ENCODE results near the gene VPS51. TPM values are rescaled to one million over a fixed set of nuclear protein-coding genes. Genes with fewer than 3 reads are reported as not detected.

The VPS51 gene
- total RNA-seq, 1 donor from 2014 or later = 127 TPM

- no peaks in the 10 kb centered on the region for H3K9me3 Mint-ChIP-seq (ENCODE audit: unreplicated experiment)
- no peak for DNase-seq (ENCODE audit: extremely low spot score, unreplicated experiment)
- no peak overlapping the region for H3K27ac Mint-ChIP-seq (ENCODE audit: unreplicated experiment)
- no peak overlapping the region for H3K4me3 Mint-ChIP-seq (ENCODE audit: unreplicated experiment)
- H3K4me1 Mint-ChIP-seq (ENCODE audit: unreplicated experiment) = no peaks in the 10 kb centered on the region
- no peaks in the 10 kb centered on the region for H3K36me3 Mint-ChIP-seq (ENCODE audit: unreplicated experiment)
- no peaks in the 10 kb centered on the region for H3K27me3 Mint-ChIP-seq (ENCODE audit: unreplicated experiment)
- no peak for TF ChIP-seq CTCF (IDR thresholded peaks at IDR 0.05)
These were observed 23.9 kb upstream of the VPS51 start for GRCh38 chr11:65071907-65072630.

GRCh38 chr11:65072631-65072966 lies 23.4 kb upstream of the VPS51 start:
- no peak for TF ChIP-seq CTCF (IDR thresholded peaks at IDR 0.05)
- Mint-ChIP-seq H3K27me3 (ENCODE audit: unreplicated experiment) (no peaks in the 10 kb centered on the region), H3K27ac (ENCODE audit: unreplicated experiment) (no peak overlapping the region), H3K9me3 (ENCODE audit: unreplicated experiment) (no peaks in the 10 kb centered on the region), H3K4me1 (ENCODE audit: unreplicated experiment) (no peaks in the 10 kb centered on the region), H3K36me3 (ENCODE audit: unreplicated experiment) (no peaks in the 10 kb centered on the region), H3K4me3 (ENCODE audit: unreplicated experiment) (no peak overlapping the region)
- DNase-seq (ENCODE audit: extremely low spot score, unreplicated experiment) = no peak

GRCh38 chr11:65077451-65077850 lies 18.6 kb upstream of the VPS51 start:
- Mint-ChIP-seq H3K27ac (ENCODE audit: unreplicated experiment) (no peak overlapping the region), H3K36me3 (ENCODE audit: unreplicated experiment) (no peaks in the 10 kb centered on the region), H3K4me3 (ENCODE audit: unreplicated experiment) (no peak overlapping the region), H3K27me3 (ENCODE audit: unreplicated experiment) (no peaks in the 10 kb centered on the region), H3K4me1 (ENCODE audit: unreplicated experiment) (no peaks in the 10 kb centered on the region), H3K9me3 (ENCODE audit: unreplicated experiment) (no peaks in the 10 kb centered on the region)
- no peak for TF ChIP-seq CTCF (IDR thresholded peaks at IDR 0.05)
- no peak for DNase-seq (ENCODE audit: extremely low spot score, unreplicated experiment)

- no peak for DNase-seq (ENCODE audit: extremely low spot score, unreplicated experiment)
- Mint-ChIP-seq H3K36me3 (ENCODE audit: unreplicated experiment) (no peaks in the 10 kb centered on the region), H3K27ac (ENCODE audit: unreplicated experiment) (no peak overlapping the region), H3K4me3 (ENCODE audit: unreplicated experiment) (no peak overlapping the region), H3K9me3 (ENCODE audit: unreplicated experiment) (no peaks in the 10 kb centered on the region), H3K27me3 (ENCODE audit: unreplicated experiment) (no peaks in the 10 kb centered on the region), H3K4me1 (ENCODE audit: unreplicated experiment) (peaks cover 7% of the 10 kb centered on the region)
- TF ChIP-seq CTCF (IDR thresholded peaks at IDR 0.05) = peak; percentile 45
These were observed 17.9 kb upstream of the VPS51 start for GRCh38 chr11:65078151-65078550.

GRCh38 chr11:65078786-65079342 lies 17.1 kb upstream of the VPS51 start:
- Mint-ChIP-seq H3K9me3 (ENCODE audit: unreplicated experiment) (no peaks in the 10 kb centered on the region), H3K27ac (ENCODE audit: unreplicated experiment) (no peak overlapping the region), H3K4me1 (ENCODE audit: unreplicated experiment) (peaks cover 12% of the 10 kb centered on the region), H3K27me3 (ENCODE audit: unreplicated experiment) (no peaks in the 10 kb centered on the region), H3K4me3 (ENCODE audit: unreplicated experiment) (no peak overlapping the region), H3K36me3 (ENCODE audit: unreplicated experiment) (no peaks in the 10 kb centered on the region)
- DNase-seq (ENCODE audit: extremely low spot score, unreplicated experiment) = no peak
- no peak for TF ChIP-seq CTCF (IDR thresholded peaks at IDR 0.05)

Data from osteocyte (in vitro differentiated cells).